ENCODE measurements around the gene IDH2. TPM values are rescaled to one million over a fixed set of nuclear protein-coding genes. Genes with fewer than 3 reads are reported as not detected.

Gene IDH2
- total and polyA plus RNA-seq, 2 of the 13 experiments (the other 11 are each of a cell fraction or from before 2014, with no cell fraction given) = 121 to 145 TPM

GRCh38 chr15:90035095-90035839 lies 67.0 kb downstream of the IDH2 start (continued):
- TF ChIP-seq ZNF407 (CRISPR knock-in tag; IDR thresholded peaks at IDR 0.05; ENCODE audit: not compliant biosample characterization) (no peak), ATRX (CRISPR knock-in tag; IDR thresholded peaks at IDR 0.05; ENCODE audit: borderline replicate concordance) (no peak), GATAD2A (CRISPR knock-in tag; IDR thresholded peaks at IDR 0.05) (peak; percentile 64), EP300 (IDR thresholded peaks at IDR 0.05; ENCODE audit: low read depth in 2 of 2, low read length in 2 of 2) (peak in 1 of 2 experiments; percentile 56; a peak in 1 of 4 replicates), EP300 (CRISPR knock-in tag; IDR thresholded peaks at IDR 0.05; ENCODE audit: borderline replicate concordance) (no peak; the same call in 1 of the 2 replicates), ATF2 (CRISPR knock-in tag; IDR thresholded peaks at IDR 0.05) (0 out of 2 replicates have a peak, but pooled peaks have one; percentile 32), TFE3 (CRISPR knock-in tag; IDR thresholded peaks at IDR 0.05) (no peak), KLF11 (CRISPR knock-in tag; IDR thresholded peaks at IDR 0.05) (no peak), ZBTB42 (CRISPR knock-in tag; IDR thresholded peaks at IDR 0.05) (no peak), ZXDC (CRISPR knock-in tag; IDR thresholded peaks at IDR 0.05) (peak; percentile 96)
